ENCODE results near the gene MAPK8. TPM values are rescaled to one million over a fixed set of nuclear protein-coding genes. Genes with fewer than 3 reads are reported as not detected.

MAPK8 gene
- total RNA-seq, 2 experiments from 2014 or later: 43.2 to 44.8 TPM

GRCh38 chr10:48467669-48468068 is 161.2 kb downstream of the MAPK8 start:
- H3K4me3 Mint-ChIP-seq: no peak overlapping the region
- no peak overlapping the region for H3K27ac Mint-ChIP-seq
- no peak for DNase-seq
- H3K4me1 Mint-ChIP-seq: no peaks in the 10 kb centered on the region
- no peaks in the 10 kb centered on the region for H3K27me3 Mint-ChIP-seq
- H3K36me3 Mint-ChIP-seq: no peaks in the 10 kb centered on the region
- H3K9me3 Mint-ChIP-seq: no peaks in the 10 kb centered on the region

- H3K36me3 Mint-ChIP-seq: no peaks in the 10 kb centered on the region
- no peaks in the 10 kb centered on the region for H3K27me3 Mint-ChIP-seq
- no peaks in the 10 kb centered on the region for H3K9me3 Mint-ChIP-seq
- H3K4me1 Mint-ChIP-seq: no peaks in the 10 kb centered on the region
- DNase-seq: no peak
- H3K27ac Mint-ChIP-seq: no peak overlapping the region
- H3K4me3 Mint-ChIP-seq: no peak overlapping the region
These were observed 161.8 kb downstream of the MAPK8 start for GRCh38 chr10:48468130-48468790.

DNA sequence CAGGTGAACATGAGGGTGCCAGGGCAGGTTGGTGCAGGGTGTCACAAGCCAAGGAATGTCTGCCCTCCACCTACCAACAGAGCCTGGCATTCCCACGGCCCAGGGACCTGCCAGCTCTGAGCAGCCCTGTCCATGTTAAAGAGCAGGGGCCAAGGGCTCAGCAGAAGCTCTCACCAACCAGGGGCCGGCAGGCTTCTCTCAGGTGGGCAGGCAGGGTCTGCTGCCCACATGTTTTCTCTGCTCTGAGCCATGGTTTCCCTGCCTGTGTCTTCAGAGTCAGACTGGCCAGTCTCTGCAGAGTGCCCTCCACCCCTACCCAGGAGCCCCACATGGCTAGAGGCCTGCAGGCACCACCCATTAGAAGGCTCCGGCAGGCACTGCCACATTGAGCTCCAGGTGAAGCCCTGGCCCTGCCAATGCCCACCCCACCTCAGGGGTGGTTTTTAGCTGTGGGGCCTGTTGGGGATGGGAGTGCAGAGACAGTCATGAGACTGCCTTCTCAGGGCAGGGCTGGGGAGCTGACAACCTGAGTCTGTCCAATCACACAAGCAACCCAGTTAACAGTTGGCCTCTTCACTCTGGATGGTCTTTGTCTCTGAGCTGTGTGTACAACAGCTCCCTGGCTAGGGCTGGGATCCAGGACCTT is 162.5 kb downstream of the MAPK8 start:
- Mint-ChIP-seq H3K27me3 (no peaks in the 10 kb centered on the region), H3K4me3 (no peak overlapping the region), H3K36me3 (no peaks in the 10 kb centered on the region), H3K9me3 (no peaks in the 10 kb centered on the region), H3K4me1 (no peaks in the 10 kb centered on the region), H3K27ac (no peak overlapping the region)
- DNase-seq: no peak

GRCh38 chr10:48469516-48470020 is 163.1 kb downstream of the MAPK8 start:
- H3K4me3 Mint-ChIP-seq: no peak overlapping the region
- no peak for DNase-seq
- H3K27ac Mint-ChIP-seq: no peak overlapping the region
- H3K9me3 Mint-ChIP-seq: no peaks in the 10 kb centered on the region
- no peaks in the 10 kb centered on the region for H3K36me3 Mint-ChIP-seq
- no peaks in the 10 kb centered on the region for H3K4me1 Mint-ChIP-seq
- no peaks in the 10 kb centered on the region for H3K27me3 Mint-ChIP-seq

- Mint-ChIP-seq H3K4me1 (no peaks in the 10 kb centered on the region), H3K4me3 (no peak overlapping the region), H3K9me3 (no peaks in the 10 kb centered on the region), H3K36me3 (no peaks in the 10 kb centered on the region), H3K27ac (no peak overlapping the region), H3K27me3 (no peaks in the 10 kb centered on the region)
- DNase-seq: no peak
These were observed 163.8 kb downstream of the MAPK8 start for GRCh38 chr10:48470115-48470892.

- H3K4me1 Mint-ChIP-seq: no peaks in the 10 kb centered on the region
- H3K27me3 Mint-ChIP-seq: no peaks in the 10 kb centered on the region
- no peak overlapping the region for H3K27ac Mint-ChIP-seq
- H3K36me3 Mint-ChIP-seq: no peaks in the 10 kb centered on the region
- no peak for DNase-seq
- H3K4me3 Mint-ChIP-seq: no peak overlapping the region
- H3K9me3 Mint-ChIP-seq: no peaks in the 10 kb centered on the region
These were observed 164.7 kb downstream of the MAPK8 start for GRCh38 chr10:48470893-48471805.

GRCh38 chr10:48472501-48473069 is 166.1 kb downstream of the MAPK8 start:
- no peaks in the 10 kb centered on the region for H3K27me3 Mint-ChIP-seq
- H3K4me3 Mint-ChIP-seq: no peak overlapping the region
- DNase-seq: no peak
- no peak overlapping the region for H3K27ac Mint-ChIP-seq
- H3K9me3 Mint-ChIP-seq: no peaks in the 10 kb centered on the region
- no peaks in the 10 kb centered on the region for H3K36me3 Mint-ChIP-seq
- H3K4me1 Mint-ChIP-seq: no peaks in the 10 kb centered on the region

DNA sequence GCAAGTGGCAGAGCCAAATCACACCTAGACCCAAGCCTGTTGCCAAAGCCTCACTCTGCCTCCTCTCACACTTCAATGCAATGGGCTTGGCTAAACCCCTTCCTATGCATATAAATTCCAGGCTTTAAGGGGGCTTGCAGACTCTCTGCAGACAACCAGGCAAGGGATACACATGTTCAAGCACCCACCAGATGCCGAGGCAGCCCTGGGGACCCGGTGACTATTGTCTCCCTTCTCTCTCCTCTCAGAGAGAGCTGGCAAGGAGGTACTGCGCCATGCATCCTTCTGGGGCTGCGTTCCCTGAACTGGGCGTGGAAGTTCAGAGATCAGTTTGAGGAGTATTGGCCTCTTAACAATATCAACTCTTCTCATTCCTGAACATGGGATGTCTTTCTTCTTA is 167.2 kb downstream of the MAPK8 start:
- Mint-ChIP-seq H3K4me1 (no peaks in the 10 kb centered on the region), H3K36me3 (no peaks in the 10 kb centered on the region), H3K27me3 (no peaks in the 10 kb centered on the region), H3K27ac (no peak overlapping the region), H3K4me3 (no peak overlapping the region), H3K9me3 (no peaks in the 10 kb centered on the region)
- no peak for DNase-seq

GRCh38 chr10:48474765-48475365 is 168.4 kb downstream of the MAPK8 start:
- no peaks in the 10 kb centered on the region for H3K36me3 Mint-ChIP-seq

DNA sequence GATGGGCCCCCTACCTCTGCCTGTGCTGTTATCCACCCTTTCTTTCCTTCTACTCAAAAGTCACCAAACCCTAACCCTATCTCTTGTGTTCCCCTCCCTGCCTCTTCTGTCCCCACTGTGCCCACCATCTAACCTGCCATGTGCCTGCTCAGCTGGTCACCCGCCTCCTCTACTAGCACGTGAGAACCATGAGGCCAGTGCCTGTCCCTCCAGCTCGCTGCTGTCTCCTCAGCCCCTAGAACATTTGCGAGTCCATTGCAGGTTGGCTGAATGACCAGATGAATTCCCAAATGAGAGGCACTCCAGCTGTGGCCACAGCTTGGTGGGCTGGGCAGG is 169.4 kb downstream of the MAPK8 start:
- no peaks in the 10 kb centered on the region for H3K36me3 Mint-ChIP-seq
- DNase-seq: no peak
- no peaks in the 10 kb centered on the region for H3K9me3 Mint-ChIP-seq
- no peak overlapping the region for H3K27ac Mint-ChIP-seq
- no peaks in the 10 kb centered on the region for H3K27me3 Mint-ChIP-seq
- H3K4me3 Mint-ChIP-seq: no peak overlapping the region
- no peaks in the 10 kb centered on the region for H3K4me1 Mint-ChIP-seq

More at GRCh38 chr10:48474765-48475365, 168.4 kb downstream of the MAPK8 start:
- H3K27me3 Mint-ChIP-seq: no peaks in the 10 kb centered on the region
- H3K9me3 Mint-ChIP-seq: no peaks in the 10 kb centered on the region
- DNase-seq: no peak
- H3K4me3 Mint-ChIP-seq: no peak overlapping the region
- no peak overlapping the region for H3K27ac Mint-ChIP-seq
- H3K4me1 Mint-ChIP-seq: no peaks in the 10 kb centered on the region

GRCh38 chr10:48476279-48476982 is 170.0 kb downstream of the MAPK8 start:
- Mint-ChIP-seq H3K36me3 (no peaks in the 10 kb centered on the region), H3K4me3 (no peak overlapping the region), H3K9me3 (no peaks in the 10 kb centered on the region), H3K27me3 (no peaks in the 10 kb centered on the region), H3K4me1 (no peaks in the 10 kb centered on the region), H3K27ac (no peak overlapping the region)
- DNase-seq: no peak

DNA sequence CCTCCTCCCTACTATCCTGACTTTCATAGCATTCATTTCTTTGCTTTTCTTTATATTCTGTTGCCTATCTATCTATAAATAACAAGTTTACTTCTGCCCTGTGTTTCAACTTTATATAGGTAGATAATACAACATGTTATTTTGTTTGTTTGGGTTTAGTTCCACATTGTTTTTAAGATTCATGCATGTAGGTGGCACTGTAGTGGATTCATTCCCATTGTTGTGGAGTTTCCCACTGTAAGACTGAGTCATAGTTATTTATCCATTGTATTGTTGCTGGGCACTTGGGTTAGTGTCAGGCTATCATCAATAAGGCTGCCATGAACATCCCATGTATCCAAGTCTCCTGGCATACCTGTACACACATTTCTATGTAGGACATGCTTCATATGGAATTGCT is 170.7 kb downstream of the MAPK8 start:
- H3K27me3 Mint-ChIP-seq: no peaks in the 10 kb centered on the region

DNA sequence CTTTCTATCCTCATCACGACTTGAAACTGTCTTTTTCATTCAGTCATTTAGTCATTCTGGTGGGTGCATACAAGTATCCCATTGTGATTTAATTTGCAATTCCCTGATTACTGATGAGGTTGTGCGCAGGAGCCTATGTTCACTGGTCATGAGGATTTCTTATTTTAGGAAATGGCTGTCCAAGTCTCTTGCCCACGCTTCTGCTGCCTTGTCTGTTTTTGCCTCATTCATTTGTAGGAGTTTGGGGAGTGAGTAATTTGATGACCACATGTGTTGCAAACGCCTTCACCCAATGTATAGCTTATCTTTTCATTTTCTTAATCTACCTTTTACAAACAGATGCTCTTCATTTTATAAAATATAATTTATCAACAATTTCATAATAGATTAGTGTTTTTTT is 171.1 kb downstream of the MAPK8 start:
- Mint-ChIP-seq H3K36me3 (no peaks in the 10 kb centered on the region), H3K27me3 (no peaks in the 10 kb centered on the region), H3K4me1 (no peaks in the 10 kb centered on the region), H3K9me3 (no peaks in the 10 kb centered on the region), H3K4me3 (no peak overlapping the region), H3K27ac (no peak overlapping the region)
- DNase-seq: no peak

More for the DNA sequence above, 170.7 kb downstream of the MAPK8 start:
- no peak for DNase-seq
- Mint-ChIP-seq H3K4me3 (no peak overlapping the region), H3K9me3 (no peaks in the 10 kb centered on the region), H3K36me3 (no peaks in the 10 kb centered on the region), H3K4me1 (no peaks in the 10 kb centered on the region), H3K27ac (no peak overlapping the region)

DNA sequence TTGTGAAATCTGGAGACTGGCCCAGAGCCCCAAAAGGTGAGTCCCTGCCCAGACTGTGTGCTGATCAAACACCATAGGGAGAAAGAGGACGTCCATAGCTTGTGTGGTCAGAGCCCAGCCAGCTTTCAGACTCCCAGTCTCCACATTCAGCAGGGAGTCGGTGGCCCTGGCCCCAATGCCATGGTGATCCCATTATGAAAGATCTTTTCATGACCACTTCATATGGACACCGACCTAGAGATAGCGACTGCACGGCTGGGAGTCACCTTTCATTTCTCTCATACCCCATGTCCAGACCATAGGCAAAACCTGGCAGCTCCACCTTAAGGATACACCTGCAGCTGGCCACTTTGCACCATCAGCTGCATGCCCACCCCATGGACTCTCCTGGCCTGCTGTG is 172.0 kb downstream of the MAPK8 start:
- no peak for DNase-seq
- Mint-ChIP-seq H3K36me3 (no peaks in the 10 kb centered on the region), H3K4me1 (no peaks in the 10 kb centered on the region), H3K27ac (no peak overlapping the region), H3K9me3 (no peaks in the 10 kb centered on the region), H3K4me3 (no peak overlapping the region), H3K27me3 (no peaks in the 10 kb centered on the region)

Measured in activated naive CD8-positive, alpha-beta T cell treated with anti-CD3 and anti-CD28 coated beads for 36 hours (primary cell).